Loucy (cell line): Measurements from ENCODE around the gene TMC3.

ENCODE experiments used
- H2AFZ ChIP-seq: fragments of 200-600 bp; sonication (generic); 2 replicates; pipeline ENCODE4 v1.6.0; 2016; ENCODE audit warnings: antibody characterized with exemption, mild to moderate bottlenecking, low read length, moderate library complexity
- H3F3A ChIP-seq: fragments of 200-600 bp; 2 replicates; pipeline ENCODE4 v1.6.0; 2016; ENCODE audit warnings: antibody characterized with exemption, low read depth, mild to moderate bottlenecking
- H3K27me3 ChIP-seq: fragments of 200-600 bp; sonication (generic); 2 replicates; pipeline ENCODE4 v1.6.1; 2014; ENCODE audit warnings: low read length, mild to moderate bottlenecking; ENCODE audit not compliant: insufficient read depth, poor library complexity, severe bottlenecking
- H3K36me3 ChIP-seq: fragments of 200-600 bp; sonication (generic); 2 replicates; pipeline ENCODE4 v1.6.1; 2016; ENCODE audit warnings: low read length; ENCODE audit not compliant: insufficient read depth
- H3K4me1 ChIP-seq: fragments of 200-600 bp; sonication (generic); 2 replicates; pipeline ENCODE4 v1.5.1; 2014; ENCODE audit warnings: low read length, mild to moderate bottlenecking; ENCODE audit not compliant: insufficient read depth, poor library complexity, severe bottlenecking
- H3K4me2 ChIP-seq: fragments of 200-600 bp; sonication (generic); 2 replicates; pipeline ENCODE4 v1.6.0; 2014; ENCODE audit warnings: antibody characterized with exemption, low read length, low read depth, mild to moderate bottlenecking; ENCODE audit not compliant: poor library complexity, severe bottlenecking
- H3K4me3 ChIP-seq: fragments of 200-600 bp; sonication (generic); 2 replicates; pipeline ENCODE4 v1.5.1; 2014; ENCODE audit warnings: low read length, mild to moderate bottlenecking, mixed read lengths; ENCODE audit not compliant: poor library complexity, severe bottlenecking
- H3K79me2 ChIP-seq: fragments of 200-600 bp; sonication (generic); 2 replicates; pipeline ENCODE4 v1.6.1; 2014; ENCODE audit warnings: low read length; ENCODE audit not compliant: insufficient read depth
- H3K9ac ChIP-seq: fragments of 200-600 bp; sonication (generic); 2 replicates; pipeline ENCODE4 v1.6.0; 2014; ENCODE audit warnings: mild to moderate bottlenecking, low read depth, low read length, moderate library complexity; ENCODE audit not compliant: poor library complexity, severe bottlenecking
- H3K9me2 ChIP-seq: fragments of 200-600 bp; sonication (generic); replicated peaks from 2 replicates; pipeline ENCODE4 v1.6.1; 2016; ENCODE audit warnings: low read depth, low read length, mixed read lengths
- H3K9me3 ChIP-seq: fragments of 200-600 bp; sonication (generic); 2 replicates; pipeline ENCODE4 v1.6.1; 2014; ENCODE audit warnings: mild to moderate bottlenecking, antibody characterized with exemption, low read length, low read depth; ENCODE audit not compliant: insufficient read depth
- H4K20me1 ChIP-seq: fragments of 200-600 bp; sonication (generic); 2 replicates; pipeline ENCODE4 v1.6.0; 2014; ENCODE audit warnings: antibody characterized with exemption, low read length, mild to moderate bottlenecking; ENCODE audit not compliant: insufficient read depth, poor library complexity, severe bottlenecking
- EZH2phosphoT487 ChIP-seq: fragments of 200-600 bp; IDR thresholded peaks from 2 replicates; pipeline ENCODE4 v1.6.1; 2018; ENCODE audit warnings: antibody characterized with exemption, mild to moderate bottlenecking, moderate library complexity, borderline replicate concordance
- TF ChIP-seq, protein P1 (sequence below): fragments of 200-600 bp; sonication (generic); conservative IDR thresholded peaks from 2 replicates; pipeline ENCODE4 v1.5.1; 2014; ENCODE audit warnings: mild to moderate bottlenecking, antibody characterized with exemption, low read length

Gene TMC3

DNA sequence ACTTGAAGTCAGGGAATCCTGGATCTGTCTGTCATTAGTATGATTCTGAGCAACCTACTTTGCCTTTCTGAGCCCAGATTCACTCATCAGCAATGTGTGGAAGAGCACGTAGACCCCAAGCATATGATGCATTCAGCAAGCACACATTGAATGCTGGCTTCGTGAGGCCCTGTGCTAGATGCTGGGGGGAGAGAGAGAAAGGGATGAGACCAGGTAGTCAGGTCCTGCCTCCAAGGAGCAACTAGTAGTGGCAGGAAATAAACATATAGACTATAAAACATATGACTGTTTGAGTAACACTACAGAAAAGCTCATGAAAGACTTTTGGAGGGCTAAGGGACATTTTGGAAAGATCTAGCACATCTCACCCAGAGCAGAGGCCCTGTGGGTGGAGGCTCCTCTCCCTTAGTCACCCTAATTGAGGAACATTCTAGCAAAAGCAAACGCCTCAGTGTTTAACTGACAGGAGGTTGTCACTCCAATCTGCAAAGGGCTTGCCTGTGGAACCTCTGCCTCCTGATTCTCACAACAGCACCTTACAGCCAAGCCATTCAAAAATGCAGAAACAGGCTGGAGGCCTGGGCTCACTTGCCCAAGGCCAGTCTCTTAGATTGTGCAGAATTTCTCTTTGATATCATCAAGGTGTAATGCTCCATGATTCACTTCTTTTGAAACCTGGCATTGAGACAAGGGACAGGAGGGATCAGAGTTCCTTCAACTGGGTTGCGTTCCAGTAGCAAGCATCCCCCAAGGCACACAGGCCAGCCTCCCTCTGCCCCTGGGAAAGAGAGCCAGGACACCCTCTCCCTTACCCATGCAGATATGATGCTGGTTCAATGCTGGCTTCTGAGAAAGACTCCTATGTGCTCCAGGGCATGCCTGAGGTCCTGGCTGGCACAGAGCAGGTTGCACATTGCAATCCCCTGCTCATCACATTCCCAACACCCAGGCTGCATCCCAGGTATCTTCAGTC, 76.1 kb downstream of the TMC3 start:
- Histone ChIP-seq H3K9me3 (no peaks in the 10 kb centered on the region), H3K36me3 (peaks cover 18% of the 10 kb centered on the region; the same call in 1 of the 2 replicates), H3K4me1 (peaks cover 88% of the 10 kb centered on the region), H4K20me1 (peaks cover 36% of the 10 kb centered on the region), H3K4me3 (peak overlapping the region; percentile 80), H3K4me2 (peak overlapping the region; percentile 92), H3K27me3 (no peaks in the 10 kb centered on the region), H3F3A (peaks cover 14% of the 10 kb centered on the region), H3K9ac (peak overlapping the region; percentile 84), H3K79me2 (peaks cover 81% of the 10 kb centered on the region), H2AFZ (no peak overlapping the region), H3K9me2 (no peaks in the 10 kb centered on the region)
- TF ChIP-seq EZH2phosphoT487 = no peak
- TF ChIP-seq, protein P1, sequence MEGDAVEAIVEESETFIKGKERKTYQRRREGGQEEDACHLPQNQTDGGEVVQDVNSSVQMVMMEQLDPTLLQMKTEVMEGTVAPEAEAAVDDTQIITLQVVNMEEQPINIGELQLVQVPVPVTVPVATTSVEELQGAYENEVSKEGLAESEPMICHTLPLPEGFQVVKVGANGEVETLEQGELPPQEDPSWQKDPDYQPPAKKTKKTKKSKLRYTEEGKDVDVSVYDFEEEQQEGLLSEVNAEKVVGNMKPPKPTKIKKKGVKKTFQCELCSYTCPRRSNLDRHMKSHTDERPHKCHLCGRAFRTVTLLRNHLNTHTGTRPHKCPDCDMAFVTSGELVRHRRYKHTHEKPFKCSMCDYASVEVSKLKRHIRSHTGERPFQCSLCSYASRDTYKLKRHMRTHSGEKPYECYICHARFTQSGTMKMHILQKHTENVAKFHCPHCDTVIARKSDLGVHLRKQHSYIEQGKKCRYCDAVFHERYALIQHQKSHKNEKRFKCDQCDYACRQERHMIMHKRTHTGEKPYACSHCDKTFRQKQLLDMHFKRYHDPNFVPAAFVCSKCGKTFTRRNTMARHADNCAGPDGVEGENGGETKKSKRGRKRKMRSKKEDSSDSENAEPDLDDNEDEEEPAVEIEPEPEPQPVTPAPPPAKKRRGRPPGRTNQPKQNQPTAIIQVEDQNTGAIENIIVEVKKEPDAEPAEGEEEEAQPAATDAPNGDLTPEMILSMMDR = no peak

DNA sequence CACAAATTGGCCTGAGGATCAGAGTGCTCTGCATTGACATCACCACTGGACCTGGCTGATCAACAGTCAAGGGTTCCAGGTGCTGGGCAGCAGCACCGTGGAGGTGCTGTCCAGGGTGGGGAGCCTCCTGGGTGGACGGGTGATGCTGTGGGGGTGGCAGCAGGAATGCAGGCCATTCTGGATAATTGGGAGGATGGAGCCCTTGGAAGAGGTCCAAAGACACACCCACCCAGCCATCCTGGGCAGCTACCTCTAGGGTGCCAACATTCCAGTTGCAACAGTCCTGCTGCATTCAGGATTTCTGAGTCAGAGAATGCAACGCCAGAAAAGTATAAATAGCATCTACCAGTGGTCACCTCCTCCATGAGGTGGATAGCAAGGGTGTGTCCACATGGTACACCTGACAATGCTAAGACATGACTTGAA, 76.9 kb downstream of the TMC3 start:
- peaks cover 14% of the 10 kb centered on the region for H3F3A ChIP-seq
- H3K4me1 ChIP-seq = peaks cover 88% of the 10 kb centered on the region
- peaks cover 11% of the 10 kb centered on the region; the same call in 1 of the 2 replicates for H3K36me3 ChIP-seq
- no peaks in the 10 kb centered on the region for H3K9me2 ChIP-seq
- peak overlapping the region; percentile 92 for H3K4me2 ChIP-seq
- H3K27me3 ChIP-seq = no peaks in the 10 kb centered on the region
- H3K9ac ChIP-seq = peak overlapping the region; percentile 84
- H4K20me1 ChIP-seq = peaks cover 29% of the 10 kb centered on the region
- no peak overlapping the region for H2AFZ ChIP-seq
- TF ChIP-seq EZH2phosphoT487 = no peak
- TF ChIP-seq, protein P1 = no peak; the same call in 1 of the 2 replicates
- H3K9me3 ChIP-seq = no peaks in the 10 kb centered on the region
- H3K79me2 ChIP-seq = peaks cover 73% of the 10 kb centered on the region
- H3K4me3 ChIP-seq = peak overlapping the region; percentile 80

DNA sequence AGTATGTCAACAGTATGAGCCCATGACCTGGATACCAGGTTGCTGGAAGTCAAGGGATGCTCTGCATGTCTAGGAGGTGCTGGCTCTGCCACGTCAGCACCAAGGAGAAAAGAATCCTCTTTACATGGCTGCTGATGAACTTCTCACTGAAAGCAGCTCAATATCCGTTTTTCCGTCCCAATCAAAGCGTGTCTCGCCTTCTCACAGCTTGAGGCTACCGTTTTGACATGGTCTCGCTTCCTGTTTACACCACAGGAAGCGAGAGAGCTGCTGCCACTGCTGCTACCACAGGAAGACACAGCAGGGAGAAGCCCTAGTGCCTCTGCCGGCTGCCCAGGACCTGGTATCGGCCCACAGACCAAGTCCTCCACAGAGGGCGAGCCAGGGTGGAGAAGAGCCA, 77.3 kb downstream of the TMC3 start:
- Histone ChIP-seq H3K4me1 (peaks cover 88% of the 10 kb centered on the region), H2AFZ (no peak overlapping the region)
- TF ChIP-seq, protein P1 = no peak; the same call in 1 of the 2 replicates
- no peak for TF ChIP-seq EZH2phosphoT487

More for the DNA sequence above, 77.3 kb downstream of the TMC3 start:
- no peaks in the 10 kb centered on the region for H3K27me3 ChIP-seq
- peak overlapping the region; percentile 80 for H3K4me3 ChIP-seq
- peak overlapping the region; percentile 84 for H3K9ac ChIP-seq
- no peaks in the 10 kb centered on the region for H3K9me3 ChIP-seq
- H3K36me3 ChIP-seq = peaks cover 6% of the 10 kb centered on the region; the same call in 1 of the 2 replicates
- H3K4me2 ChIP-seq = peak overlapping the region; percentile 92
- H3F3A ChIP-seq = peaks cover 14% of the 10 kb centered on the region
- no peaks in the 10 kb centered on the region for H3K9me2 ChIP-seq
- H4K20me1 ChIP-seq = peaks cover 24% of the 10 kb centered on the region
- peaks cover 68% of the 10 kb centered on the region for H3K79me2 ChIP-seq
